HepG2 (cell line): Measurements from ENCODE around the gene GRM4. TPM values are rescaled to one million over a fixed set of nuclear protein-coding genes. Genes with fewer than 3 reads are reported as not detected.

Experiments used
- ATAC-seq: fragments of 200-7000 bp; cut with Tn5 transposase; 3 replicates; pipeline ENCODE4 v1.9.1; 2020; ENCODE audit warnings: mild to moderate bottlenecking, moderate library complexity
- BruUV-seq: library from RNA; stranded (reverse); fragments of 400-500 nt; replicated peaks from 2 replicates; lab custom pipeline; 2021; lab: Mats Ljungman, UMichigan
- CTCF ChIA-PET: fragments of 300-600 bp; formaldehyde crosslinking; extraction: SDS; loops from one replicate; lab custom pipeline; 2021; ENCODE audit warnings: low total read pairs, inconsistent platforms, low intra/inter-chr PET ratio; lab: Yijun Ruan, JAX
- POLR2A ChIA-PET: fragments of 350-600 bp; sonication (Branson Sonifier 250); formaldehyde crosslinking; loops from one replicate; lab custom pipeline; 2020; ENCODE audit warnings: antibody characterized with exemption, inconsistent platforms; lab: Yijun Ruan, JAX
- DNase-seq: peaks from one replicate; pipeline ENCODE4 v3.0.0-alpha.2; 2015; ENCODE audit warnings: low spot score
- FAIRE-seq: peaks from 3 replicates; lab custom pipeline; 2011; peaks lifted over from hg19 to GRCh38; lab: Jason Lieb, UNC
- H2AFZ ChIP-seq: one replicate; pipeline ENCODE4 v1.6.1; 2011; ENCODE audit warnings: low read length, inconsistent platforms
- H3K27ac ChIP-seq: fragments of 300-600 bp; 3 replicates; pipeline ENCODE4 v1.8.0; 2011; ENCODE audit warnings: mixed run types, mild to moderate bottlenecking, mixed read lengths, low read length, inconsistent platforms; ENCODE audit not compliant: insufficient read depth; ENCODE audit errors: extremely low read length
- H3K27me3 ChIP-seq, 2 experiments: fragments of 200-600 bp in 1 of 2; 2 replicates in 1 of 2; 3 replicates in 1 of 2; pipeline versions ENCODE4 v1.6.0 to v1.8.0; 2011; ENCODE audit warnings: low read length in 2 of 2, mild to moderate bottlenecking in 2 of 2, moderate library complexity in 2 of 2, inconsistent platforms in 1 of 2; ENCODE audit not compliant: insufficient read depth in 2 of 2, control insufficient read depth in 1 of 2
- H3K36me3 ChIP-seq, 2 experiments: fragments of 200-600 bp in 1 of 2; replicated peaks in 1 of 2; 2 replicates in 1 of 2; 3 replicates in 1 of 2; pipeline versions ENCODE4 v1.5.1 to v1.8.0; 2011; ENCODE audit warnings: low read length in 2 of 2, inconsistent platforms in 1 of 2; ENCODE audit not compliant: insufficient read depth in 2 of 2, control insufficient read depth in 1 of 2
- H3K4me1 ChIP-seq: 2 replicates; pipeline ENCODE4 v1.5.1; 2012; ENCODE audit warnings: low read length, inconsistent platforms; ENCODE audit not compliant: insufficient read depth
- H3K4me2 ChIP-seq: 2 replicates; pipeline ENCODE4 v1.6.0; 2011; ENCODE audit warnings: low read depth, low read length, inconsistent platforms
- H3K4me3 ChIP-seq, 3 experiments: fragments of 200-600 bp in 1 of 3; sonication (generic), shearing (Covaris generic) in 1 of 3; replicated peaks in 1 of 3; 2 replicates each; pipeline ENCODE4 v1.5.1; 2011 to 2016; ENCODE audit warnings: low read length in 3 of 3, inconsistent platforms in 2 of 3, low read depth in 2 of 3, mild to moderate bottlenecking in 2 of 3, control low read depth in 1 of 3, mixed read lengths in 1 of 3; ENCODE audit not compliant: insufficient read depth in 1 of 3
- H3K79me2 ChIP-seq: one replicate; pipeline ENCODE4 v1.6.1; 2011; ENCODE audit warnings: low read length, inconsistent platforms; ENCODE audit not compliant: insufficient read depth
- H3K9ac ChIP-seq: 2 replicates; pipeline ENCODE4 v1.6.0; 2011; ENCODE audit warnings: mild to moderate bottlenecking, low read depth, low read length, inconsistent platforms; ENCODE audit not compliant: insufficient read depth
- H3K9me3 ChIP-seq: 2 replicates; pipeline ENCODE4 v1.5.1; 2012; ENCODE audit warnings: mild to moderate bottlenecking, low read length
- H4K20me1 ChIP-seq: 2 replicates; pipeline ENCODE4 v1.6.0; 2011; ENCODE audit warnings: inconsistent platforms, mild to moderate bottlenecking, low read length, moderate library complexity; ENCODE audit not compliant: insufficient read depth
- BRCA1 ChIP-seq: sonication (generic); formaldehyde crosslinking; IDR thresholded peaks from 2 replicates; pipeline ENCODE4 v1.4.0; 2020; ENCODE audit warnings: missing genetic modification reagents
- ETS1 ChIP-seq: sonication (generic); formaldehyde crosslinking; IDR thresholded peaks from 2 replicates; pipeline ENCODE4 v1.4.0; 2020; ENCODE audit warnings: missing genetic modification reagents
- NR3C1 ChIP-seq: sonication (generic); formaldehyde crosslinking; IDR thresholded peaks from 2 replicates; pipeline ENCODE4 v1.4.0; 2020; ENCODE audit warnings: missing genetic modification reagents
- PCBP1 ChIP-seq: fragments of 200-400 bp; formaldehyde crosslinking; IDR thresholded peaks from 2 replicates; pipeline ENCODE4 v1.6.1; 2017; ENCODE audit warnings: mild to moderate bottlenecking, low read depth, low read length, borderline replicate concordance
- PHB2 ChIP-seq: fragments of 450-650 bp; IDR thresholded peaks from 2 replicates; pipeline ENCODE4 v1.6.1; 2018; ENCODE audit not compliant: partially characterized antibody
- SRF ChIP-seq: IDR thresholded peaks from 2 replicates; pipeline ENCODE4 v1.6.1; 2011; ENCODE audit warnings: mild to moderate bottlenecking, low read depth, low read length, moderate library complexity
- ZFY ChIP-seq: sonication (generic); formaldehyde crosslinking; IDR thresholded peaks from 2 replicates; pipeline ENCODE4 v1.4.0; 2020; ENCODE audit warnings: missing genetic modification reagents
- ZNF292 ChIP-seq: sonication (generic); formaldehyde crosslinking; IDR thresholded peaks from 2 replicates; pipeline ENCODE4 v1.8.1; 2022; ENCODE audit warnings: mild to moderate bottlenecking, low read depth, missing genetic modification reagents, borderline replicate concordance
- ZNF337 ChIP-seq: sonication (generic); formaldehyde crosslinking; IDR thresholded peaks from 2 replicates; pipeline ENCODE4 v1.5.1; 2020; ENCODE audit warnings: missing genetic modification reagents, low read depth, mild to moderate bottlenecking, borderline replicate concordance
- ZNF564 ChIP-seq: sonication (generic); formaldehyde crosslinking; IDR thresholded peaks from 2 replicates; pipeline ENCODE4 v1.8.1; 2023; ENCODE audit warnings: mild to moderate bottlenecking, missing genetic modification reagents
- ZNF567 ChIP-seq: sonication (generic); formaldehyde crosslinking; IDR thresholded peaks from 2 replicates; pipeline ENCODE4 v1.8.1; 2023; ENCODE audit warnings: mild to moderate bottlenecking, missing genetic modification reagents, borderline replicate concordance
- ZNF782 ChIP-seq: sonication (generic); formaldehyde crosslinking; IDR thresholded peaks from 2 replicates; pipeline ENCODE4 v1.4.0; 2020; ENCODE audit warnings: missing genetic modification reagents, mild to moderate bottlenecking, borderline replicate concordance
- WGBS: methylation state at CpG from one replicate; pipeline ENCODE4 v1.1.6; 2017; ENCODE audit warnings: low lambda C conversion rate; 5-methylcytosine and 5-hydroxymethylcytosine counted together
- in situ Hi-C: cut with HindIII; loops from 2 replicates; pipeline ENCODE4 v1.10.0; 2017; ENCODE audit warnings: low pct_unique_long_range_greater_than_20kb; ENCODE audit not compliant: extremely low pct_ligation_motif_present
- intact Hi-C: fragments of 100-400 bp; cut with micrococcal nuclease; formaldehyde crosslinking; loops from one replicate; pipeline ENCODE4 v1.10.0; 2022; ENCODE audit not compliant: unreplicated experiment
- polyA plus RNA-seq, 8 experiments: library from polyadenylated mRNA; depleted of rRNA in 3 of 8; stranded (reverse) in 7 of 8; unstranded in 1 of 8; fragments of >200 nt; fragmentation: Illumina TruSeq in 4 of 8; extraction: Trizol in 4 of 8; gene quantifications; 2 replicates each; pipeline versions ENCODE4 v1.2.1 to v1.2.3, GENCODE V29; 2011 to 2016; ENCODE audit warnings: low read depth in 4 of 8, missing spikeins in 1 of 8, mixed read lengths in 1 of 8; ENCODE audit not compliant: insufficient read depth in 1 of 8
- total RNA-seq, 5 experiments: library from RNA; depleted of rRNA; stranded (reverse); fragments of >200 nt; fragmentation: Illumina TruSeq; extraction: Trizol; gene quantifications; 2 replicates each; pipeline ENCODE4 v1.2.3, GENCODE V29; 2016; ENCODE audit warnings: low read depth in 1 of 5
- TF ChIP-seq, protein P1 (sequence below): sonication (generic); formaldehyde crosslinking; IDR thresholded peaks from 2 replicates; pipeline ENCODE4 v1.8.0; 2022; ENCODE audit warnings: missing genetic modification reagents, mild to moderate bottlenecking, moderate library complexity, borderline replicate concordance
- TF ChIP-seq, protein P2 (sequence below): sonication (generic); formaldehyde crosslinking; IDR thresholded peaks from 2 replicates; pipeline ENCODE4 v1.9.0; 2021; ENCODE audit warnings: missing genetic modification reagents, mild to moderate bottlenecking, borderline replicate concordance

The GRM4 gene
- total and polyA plus RNA-seq, 2 of the 13 experiments (the other 11 are each of a cell fraction or from before 2014, with no cell fraction given), result not detected

DNA sequence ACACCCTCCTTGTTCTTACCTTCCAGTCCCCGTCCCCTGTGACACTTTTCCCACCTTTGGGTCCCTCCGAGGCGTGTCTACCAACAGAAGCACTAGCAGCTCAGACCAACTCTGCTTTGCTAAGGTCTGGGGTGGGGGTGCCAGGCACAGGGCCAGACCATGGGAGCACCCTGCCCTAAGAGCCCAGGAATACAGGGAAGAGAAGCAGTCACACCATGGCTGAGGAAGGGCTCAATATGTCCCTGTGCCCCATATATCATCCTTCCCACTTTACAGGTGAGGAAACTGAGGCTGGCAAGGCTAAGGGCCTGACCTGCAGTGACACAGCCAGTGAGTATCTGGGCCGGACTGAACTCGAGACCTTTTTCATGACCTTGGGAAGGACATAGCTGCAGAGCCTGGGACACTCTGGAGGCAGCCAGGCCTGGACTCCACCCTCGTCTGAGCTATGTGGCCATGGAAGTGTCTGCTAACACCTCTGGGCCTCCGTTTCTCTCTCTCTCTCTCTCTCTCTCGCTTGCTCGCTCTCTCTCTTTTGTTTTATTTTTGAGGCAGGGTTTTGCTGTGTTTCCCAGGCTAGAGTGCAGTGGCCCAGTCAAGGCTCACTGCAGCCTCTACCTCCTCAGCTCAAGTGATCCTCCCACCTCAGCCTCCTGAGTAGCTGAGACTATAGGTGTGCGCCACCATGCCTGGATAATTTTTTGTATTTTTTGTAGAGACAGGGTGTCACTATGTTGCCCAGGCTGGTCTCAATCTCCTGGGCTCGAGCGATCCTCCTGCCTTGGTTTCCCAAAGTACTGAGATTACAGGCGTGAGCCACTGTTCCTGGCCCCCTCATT is 156.7 kb downstream of the GRM4 start (continued):
- TF ChIP-seq, protein P1, sequence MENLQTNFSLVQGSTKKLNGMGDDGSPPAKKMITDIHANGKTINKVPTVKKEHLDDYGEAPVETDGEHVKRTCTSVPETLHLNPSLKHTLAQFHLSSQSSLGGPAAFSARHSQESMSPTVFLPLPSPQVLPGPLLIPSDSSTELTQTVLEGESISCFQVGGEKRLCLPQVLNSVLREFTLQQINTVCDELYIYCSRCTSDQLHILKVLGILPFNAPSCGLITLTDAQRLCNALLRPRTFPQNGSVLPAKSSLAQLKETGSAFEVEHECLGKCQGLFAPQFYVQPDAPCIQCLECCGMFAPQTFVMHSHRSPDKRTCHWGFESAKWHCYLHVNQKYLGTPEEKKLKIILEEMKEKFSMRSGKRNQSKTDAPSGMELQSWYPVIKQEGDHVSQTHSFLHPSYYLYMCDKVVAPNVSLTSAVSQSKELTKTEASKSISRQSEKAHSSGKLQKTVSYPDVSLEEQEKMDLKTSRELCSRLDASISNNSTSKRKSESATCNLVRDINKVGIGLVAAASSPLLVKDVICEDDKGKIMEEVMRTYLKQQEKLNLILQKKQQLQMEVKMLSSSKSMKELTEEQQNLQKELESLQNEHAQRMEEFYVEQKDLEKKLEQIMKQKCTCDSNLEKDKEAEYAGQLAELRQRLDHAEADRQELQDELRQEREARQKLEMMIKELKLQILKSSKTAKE (CRISPR knock-in tag), result no peak
- TF ChIP-seq, all 625 proteins: peak for 6

GRCh38 chr6:33988121-33989015 is 157.5 kb downstream of the GRM4 start:
- Histone ChIP-seq H3K9ac (no peak overlapping the region), H3K79me2 (no peaks in the 10 kb centered on the region), H3K27ac (no peak overlapping the region), H3K4me2 (peak overlapping the region; percentile 60), H3K36me3 (no peaks in the 10 kb centered on the region), H3K4me1 (peaks cover 28% of the 10 kb centered on the region), H3K9me3 (peaks cover 5% of the 10 kb centered on the region), H2AFZ (no peak overlapping the region), H3K27me3 (peaks cover 17 to 85% of the 10 kb centered on the region in 2 experiments; a peak in 4 of 5 replicates), H4K20me1 (peaks cover 7% of the 10 kb centered on the region; the same call in 1 of the 2 replicates), H3K4me3 (peak overlapping the region in 1 of 3 experiments; percentile 42; a peak in 1 of 6 replicates)
- DNase-seq (peak; percentile 96), FAIRE-seq (peak; percentile 90), ATAC-seq (peak; percentile 95)
- POLR2A ChIA-PET, result interaction anchor here (1.0 to 1.2 kb wide), 2 partner anchors 24 to 217 kb away, joined by 3 read pairs; no protein-coding TSS in a partner anchor
- in situ Hi-C loops, result no loop called here
- WGBS, result 0% methylated on average over 10 of the region's 16 CpGs
- CTCF ChIA-PET, result interaction anchor here (0.8 kb wide), 1 partner anchor 216 kb away, joined by 3 read pairs; no protein-coding TSS in a partner anchor
- intact Hi-C loops, result loop anchor here (2.0 kb wide), 1 partner anchor 18 kb away; no protein-coding TSS in a partner anchor
- BruUV-seq, result no TSS peak
- TF ChIP-seq ZNF782, result no peak
- no peak for TF ChIP-seq NR3C1 (CRISPR knock-in tag)
- no peak for TF ChIP-seq ETS1 (CRISPR knock-in tag)
- TF ChIP-seq PCBP1, result no peak
- no peak; the same call in 1 of the 2 replicates for TF ChIP-seq ZNF564 (CRISPR knock-in tag)
- peak; percentile 93 for TF ChIP-seq ZNF292 (CRISPR knock-in tag)
- no peak for TF ChIP-seq SRF
- 0 out of 2 replicates have a peak, but pooled peaks have one; percentile 61 for TF ChIP-seq BRCA1
- TF ChIP-seq, protein P2, sequence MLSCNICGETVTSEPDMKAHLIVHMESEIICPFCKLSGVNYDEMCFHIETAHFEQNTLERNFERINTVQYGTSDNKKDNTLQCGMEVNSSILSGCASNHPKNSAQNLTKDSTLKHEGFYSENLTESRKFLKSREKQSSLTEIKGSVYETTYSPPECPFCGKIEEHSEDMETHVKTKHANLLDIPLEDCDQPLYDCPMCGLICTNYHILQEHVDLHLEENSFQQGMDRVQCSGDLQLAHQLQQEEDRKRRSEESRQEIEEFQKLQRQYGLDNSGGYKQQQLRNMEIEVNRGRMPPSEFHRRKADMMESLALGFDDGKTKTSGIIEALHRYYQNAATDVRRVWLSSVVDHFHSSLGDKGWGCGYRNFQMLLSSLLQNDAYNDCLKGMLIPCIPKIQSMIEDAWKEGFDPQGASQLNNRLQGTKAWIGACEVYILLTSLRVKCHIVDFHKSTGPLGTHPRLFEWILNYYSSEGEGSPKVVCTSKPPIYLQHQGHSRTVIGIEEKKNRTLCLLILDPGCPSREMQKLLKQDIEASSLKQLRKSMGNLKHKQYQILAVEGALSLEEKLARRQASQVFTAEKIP (CRISPR knock-in tag), result no peak
- no peak for TF ChIP-seq PHB2
- TF ChIP-seq ZFY (CRISPR knock-in tag), result peak; percentile 78
- no peak for TF ChIP-seq ZNF337 (CRISPR knock-in tag)
- no peak for TF ChIP-seq ZNF567 (CRISPR knock-in tag)
